Subcutaneous adipose tissue (tissue), 4 donors: ENCODE measurements around the gene JADE3. TPM values are rescaled to one million over a fixed set of nuclear protein-coding genes. Genes with fewer than 3 reads are reported as not detected.

Experiments used
- CTCF ChIP-seq: fragments of 450-650 bp; IDR thresholded peaks from one replicate; pipeline ENCODE4 v1.5.1; 2016; ENCODE audit warnings: low read depth, mild to moderate bottlenecking, control low read depth, antibody characterized with exemption, moderate library complexity
- total RNA-seq, 4 donors: library from RNA; depleted of rRNA; stranded (reverse); fragments of >200 nt; gene quantifications; one replicate each; pipeline ENCODE4 v1.1.0, GENCODE V29; 2016

JADE3 gene
- total RNA-seq, 4 donors from 2014 or later, result 6.8 to 8.3 (median 8.1) TPM

GRCh38 chrX:47068214-47068613 lies 156.0 kb downstream of the JADE3 start:
- TF ChIP-seq CTCF, result no peak

DNA sequence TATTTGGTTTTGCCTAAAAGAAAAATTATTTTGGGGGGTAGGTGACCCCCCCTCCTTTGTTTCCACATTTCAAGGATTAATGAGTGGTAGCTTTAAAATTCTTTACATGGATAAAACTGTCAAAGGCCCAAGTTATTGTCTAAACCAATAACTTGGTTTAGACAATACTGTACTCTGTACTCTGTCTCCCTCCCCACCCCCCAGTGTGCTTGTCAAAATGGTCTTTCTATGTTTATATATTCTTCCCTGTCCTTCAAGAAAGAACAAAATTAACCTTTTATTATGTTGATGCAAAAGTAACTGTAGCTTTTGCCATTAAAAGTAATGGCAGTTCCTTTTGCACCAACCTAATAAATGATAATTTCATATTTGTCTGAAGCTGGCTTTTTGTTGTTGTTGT lies 156.5 kb downstream of the JADE3 start:
- no peak for TF ChIP-seq CTCF

- TF ChIP-seq CTCF, result no peak
Observed at GRCh38 chrX:47078129-47079043, 166.2 kb downstream of the JADE3 start, which contains the start of gene RGN. TSS of gene RGN (plus strand) at chrX:47078443. CDS start at chrX:47081145, 2,702 bp downstream.

DNA sequence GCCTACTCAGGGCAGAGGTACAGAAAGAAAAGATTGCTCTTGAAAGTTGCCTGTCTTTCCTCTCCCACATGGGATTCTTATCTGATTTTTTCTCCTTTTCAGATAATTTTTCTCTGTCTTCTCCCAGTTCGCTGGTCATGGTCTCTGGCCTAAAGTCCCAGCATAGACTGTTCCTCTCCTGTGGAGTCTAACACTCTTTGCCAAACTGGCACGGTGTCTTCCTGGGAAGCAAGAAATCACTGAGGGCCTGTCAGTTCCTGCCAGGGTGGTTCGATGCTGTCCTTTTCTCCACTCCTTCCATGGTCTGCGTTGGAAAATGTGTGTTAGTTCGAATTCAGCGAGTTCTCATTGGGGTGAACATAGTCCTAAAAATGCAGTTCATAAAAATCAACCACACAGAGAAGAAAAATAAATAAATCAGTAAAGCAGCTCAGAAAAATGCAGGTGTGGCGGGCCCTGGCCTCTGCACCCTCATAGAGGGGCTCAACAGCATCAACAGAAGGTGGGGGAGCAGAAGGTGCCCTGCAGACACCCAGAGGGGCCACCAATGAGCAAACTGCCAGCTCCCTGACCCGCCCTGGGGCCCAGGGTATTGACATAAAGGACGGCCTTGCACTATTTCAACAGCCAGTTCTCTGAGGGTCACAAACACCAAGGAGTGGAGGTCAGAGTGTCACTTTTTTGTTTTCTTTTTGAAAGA lies 168.1 kb downstream of the JADE3 start:
- TF ChIP-seq CTCF, result no peak

GRCh38 chrX:47080915-47081236 lies 168.7 kb downstream of the JADE3 start:
- TF ChIP-seq CTCF, result no peak

- no peak for TF ChIP-seq CTCF
Observed at GRCh38 chrX:47091149-47091775, 179.0 kb downstream of the JADE3 start.

DNA sequence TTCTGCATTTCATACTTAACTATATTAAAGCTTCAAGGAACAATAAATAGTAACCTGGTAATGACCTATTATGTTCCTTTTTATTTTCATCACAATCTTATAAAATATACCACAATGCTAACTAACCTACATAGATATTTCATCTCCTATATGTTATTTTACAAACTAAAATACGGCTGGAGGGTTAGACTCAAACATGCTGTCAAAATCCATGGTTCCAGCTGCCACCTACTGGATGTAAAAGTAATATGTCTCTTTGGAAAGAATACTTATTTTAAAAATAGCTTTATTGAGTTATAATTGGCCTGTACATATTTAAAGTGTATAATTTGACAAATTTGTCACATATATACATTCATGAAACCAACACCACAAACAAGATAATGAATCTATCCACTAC lies 181.0 kb downstream of the JADE3 start:
- no peak for TF ChIP-seq CTCF
